Superior temporal gyrus (tissue), 1 donor: ENCODE data around the gene ADGRL2.
A peak's percentile ranks its signal among the peaks of the same experiment; 100 is the strongest.

Experiments used
- DNase-seq: peaks from one replicate; pipeline ENCODE4 v3.0.0-alpha.2; 2016; ENCODE audit errors: extremely low spot score

The ADGRL2 gene

DNA sequence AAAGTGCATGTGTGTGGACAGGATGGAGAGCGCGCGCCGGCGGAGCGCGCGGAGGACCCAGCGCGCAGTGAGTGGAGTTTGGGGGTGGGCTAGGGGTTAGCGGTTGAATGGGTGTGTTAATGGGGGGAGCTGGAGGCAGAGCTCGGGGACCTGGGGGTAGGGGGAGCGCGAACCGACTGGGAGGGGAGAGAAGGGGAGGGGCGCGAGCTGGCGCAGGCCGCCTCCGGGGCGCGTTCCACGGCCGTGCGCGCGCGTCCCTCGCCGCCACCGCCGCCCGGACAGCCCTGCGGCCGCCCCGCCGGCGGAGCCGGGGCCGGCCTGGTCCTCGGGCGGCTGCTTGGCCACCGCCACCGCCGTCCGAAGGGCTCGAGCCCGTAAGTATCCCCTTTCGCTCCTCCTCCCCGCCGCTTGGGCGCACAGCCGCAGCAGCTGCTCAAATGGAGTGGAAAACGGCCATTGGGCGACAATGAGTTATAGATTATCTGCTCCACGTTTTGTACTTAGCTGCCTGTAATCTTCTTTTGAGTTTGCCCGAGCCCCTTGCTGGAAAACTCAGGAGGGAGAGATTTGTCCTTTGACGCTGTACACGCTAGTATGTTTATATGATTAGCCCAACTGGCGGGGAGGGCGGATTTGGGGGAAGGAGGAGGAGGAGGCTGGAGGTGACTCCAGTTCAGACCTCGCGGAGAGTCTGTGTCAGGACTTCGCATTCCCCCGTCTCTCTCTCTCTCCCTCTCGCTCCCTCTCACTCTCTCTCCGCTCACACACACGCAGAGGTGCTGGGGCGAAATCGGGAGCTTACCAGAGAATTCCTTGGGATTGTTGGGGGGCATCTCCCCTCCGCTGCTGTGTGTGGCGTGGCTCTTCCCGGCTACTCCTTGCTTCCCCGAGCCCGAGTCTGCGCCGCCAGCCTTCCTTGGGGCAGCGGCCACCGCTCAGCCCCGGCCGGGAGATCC lies at the start of gene ADGRL2:
TSS of gene ADGRL2 (plus strand) at position 240 of the 956 bp plus-strand sequence. CDS start 36,051 bp downstream, outside the sequence.
- peak; percentile 54 for DNase-seq

DNA sequence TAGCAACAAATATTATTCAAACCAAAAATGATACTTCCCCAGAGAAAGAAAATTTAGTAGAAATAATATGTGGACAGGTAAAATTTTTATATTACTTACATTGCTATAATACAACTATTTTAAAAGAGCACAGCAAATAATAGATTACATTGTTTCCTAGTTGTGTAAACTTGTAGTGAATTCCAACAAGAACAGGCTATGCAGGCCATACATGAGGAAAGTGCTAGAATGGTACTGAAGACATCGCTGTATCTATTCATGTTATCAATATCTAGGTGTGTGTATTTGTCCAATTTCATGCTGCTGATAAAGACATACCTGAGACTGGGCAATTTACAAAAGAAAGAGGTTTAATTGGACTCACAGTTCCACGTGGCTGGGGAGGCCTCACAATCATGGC lies 47.9 kb upstream of the ADGRL2 start:
- no peak for DNase-seq

DNA sequence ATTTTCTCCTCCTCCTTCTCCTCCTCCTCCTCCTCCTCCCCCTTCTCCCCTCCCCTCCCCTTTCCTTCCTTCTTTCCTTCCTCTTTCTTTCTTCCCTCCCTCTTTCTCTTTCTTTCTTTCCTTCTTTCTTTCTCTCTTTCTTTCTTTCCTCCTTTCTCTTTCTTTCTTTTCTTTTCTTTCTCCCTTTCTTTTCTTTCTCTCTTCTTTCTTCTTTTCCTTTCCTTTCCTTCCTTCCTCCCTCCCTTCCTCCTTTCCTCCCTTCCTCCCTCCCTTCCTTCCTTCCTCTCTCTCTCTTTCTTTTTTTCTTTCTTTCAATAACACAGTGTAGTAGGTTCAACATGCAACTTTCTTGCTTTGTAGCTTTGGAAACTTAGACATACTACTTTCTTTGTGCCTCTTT lies 46.3 kb upstream of the ADGRL2 start:
- DNase-seq: no peak

DNA sequence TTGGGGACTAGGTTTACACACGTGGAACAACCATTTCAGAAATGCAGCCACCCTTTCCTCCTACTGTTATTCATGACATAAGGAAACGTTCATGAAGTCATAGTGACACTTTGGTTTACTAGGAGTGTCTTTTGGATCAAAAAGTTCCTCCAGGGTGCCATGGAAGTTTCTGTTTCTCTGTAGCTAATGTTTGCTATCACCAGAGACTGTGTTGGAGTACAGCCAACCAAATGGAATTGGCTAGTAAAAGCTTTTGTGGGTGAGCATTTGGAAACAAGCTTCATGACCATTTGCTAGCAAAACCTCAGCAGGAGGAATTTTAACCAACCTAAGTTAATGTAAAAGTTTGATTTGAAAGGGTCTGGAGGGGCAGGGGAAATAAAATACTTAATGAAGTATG lies 43.9 kb upstream of the ADGRL2 start:
- no peak for DNase-seq

DNA sequence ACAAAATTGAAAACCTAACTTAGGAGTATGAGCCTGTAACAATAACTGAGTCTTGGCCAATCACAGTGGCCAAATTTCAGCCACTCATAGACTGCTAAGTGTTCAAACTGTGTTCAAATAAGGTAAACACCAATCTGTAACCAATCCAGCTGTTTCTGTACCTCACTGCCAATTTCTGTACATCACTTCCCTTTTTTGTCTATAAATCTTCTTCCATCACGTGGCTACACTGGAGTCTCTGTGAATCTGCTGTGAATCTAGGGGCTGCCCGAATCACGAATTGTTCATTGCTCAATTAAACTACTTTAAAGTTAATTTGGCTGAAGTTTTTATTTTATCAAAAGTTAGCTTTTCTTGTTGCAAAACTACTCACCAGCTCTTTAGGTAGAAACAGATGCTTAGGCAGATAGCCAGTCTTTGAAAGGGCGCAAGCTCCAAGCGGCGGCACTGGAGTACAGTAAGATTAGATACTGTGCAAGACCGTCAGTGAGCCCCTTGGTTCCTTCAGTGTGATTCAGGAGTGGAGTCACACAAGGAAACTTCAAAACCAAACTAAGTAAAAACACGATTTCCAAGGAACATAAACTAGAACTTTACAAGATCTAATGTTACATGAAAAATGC lies 43.2 kb upstream of the ADGRL2 start:
- no peak for DNase-seq

DNA sequence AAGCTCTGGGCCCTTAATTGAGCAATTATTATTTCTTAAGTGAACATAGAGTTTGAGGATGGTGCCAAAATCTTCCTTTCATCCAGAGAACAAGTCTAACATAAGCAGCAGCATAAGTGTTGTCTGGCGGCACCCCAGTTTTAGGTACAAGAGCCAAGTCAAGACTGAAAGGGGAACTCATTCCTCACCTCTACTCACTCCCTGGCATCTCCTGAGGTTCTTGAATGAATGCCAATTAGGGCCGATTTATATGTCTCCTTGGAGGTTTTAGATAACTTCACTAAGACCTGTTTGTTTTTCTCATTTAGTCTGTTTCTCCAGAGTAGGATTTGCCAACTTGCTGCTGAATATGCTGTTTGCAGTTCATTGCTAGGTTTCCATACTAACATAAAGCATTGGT lies 42.6 kb upstream of the ADGRL2 start:
- DNase-seq: no peak

DNA sequence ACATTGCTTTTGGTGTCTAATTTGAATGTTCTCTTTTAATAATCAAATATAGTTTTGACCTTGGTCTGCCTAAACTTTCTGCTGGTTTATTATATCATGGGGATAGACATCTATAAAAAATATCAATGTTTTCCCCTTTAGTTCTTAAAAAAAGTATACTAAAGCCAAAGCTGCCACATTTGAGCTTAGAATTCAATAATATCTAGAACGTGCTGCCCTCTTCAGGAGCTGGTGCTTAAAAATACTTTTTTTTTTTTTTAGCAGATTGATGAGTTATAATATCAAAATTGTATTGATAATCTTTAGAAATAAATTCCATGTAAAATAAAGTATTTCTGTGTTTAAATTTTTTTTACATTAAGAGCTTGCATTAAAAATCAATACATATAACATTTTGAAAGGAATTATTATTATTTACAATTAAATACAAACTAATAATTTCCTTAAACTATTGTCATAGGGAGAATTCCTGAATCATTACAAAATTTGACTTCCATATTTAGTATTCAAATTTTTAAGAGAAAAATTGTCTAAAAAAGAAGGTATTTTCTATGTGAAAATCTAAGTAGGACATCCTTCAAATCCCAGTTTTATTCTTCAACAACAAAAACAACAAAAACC lies 40.1 kb upstream of the ADGRL2 start:
- no peak for DNase-seq

DNA sequence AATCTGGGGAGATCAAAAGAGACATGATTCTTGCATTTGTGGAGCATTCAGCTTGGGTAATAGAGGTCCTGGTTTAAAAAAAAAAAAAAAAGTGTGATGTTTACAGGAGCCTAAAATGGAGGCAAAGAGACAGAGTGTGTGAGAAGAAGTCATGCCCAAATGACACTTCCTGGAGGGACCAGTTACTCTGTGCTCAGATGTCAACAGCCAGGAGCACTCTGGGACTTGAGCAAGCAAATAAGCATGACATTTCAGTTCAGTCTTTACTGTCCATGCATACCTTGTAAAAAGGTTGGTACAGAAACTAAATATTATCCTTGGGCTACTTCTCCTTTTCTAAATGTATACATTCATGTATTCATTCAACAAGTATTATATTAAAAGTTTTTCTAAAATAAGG lies 25.2 kb upstream of the ADGRL2 start:
- DNase-seq: no peak

DNA sequence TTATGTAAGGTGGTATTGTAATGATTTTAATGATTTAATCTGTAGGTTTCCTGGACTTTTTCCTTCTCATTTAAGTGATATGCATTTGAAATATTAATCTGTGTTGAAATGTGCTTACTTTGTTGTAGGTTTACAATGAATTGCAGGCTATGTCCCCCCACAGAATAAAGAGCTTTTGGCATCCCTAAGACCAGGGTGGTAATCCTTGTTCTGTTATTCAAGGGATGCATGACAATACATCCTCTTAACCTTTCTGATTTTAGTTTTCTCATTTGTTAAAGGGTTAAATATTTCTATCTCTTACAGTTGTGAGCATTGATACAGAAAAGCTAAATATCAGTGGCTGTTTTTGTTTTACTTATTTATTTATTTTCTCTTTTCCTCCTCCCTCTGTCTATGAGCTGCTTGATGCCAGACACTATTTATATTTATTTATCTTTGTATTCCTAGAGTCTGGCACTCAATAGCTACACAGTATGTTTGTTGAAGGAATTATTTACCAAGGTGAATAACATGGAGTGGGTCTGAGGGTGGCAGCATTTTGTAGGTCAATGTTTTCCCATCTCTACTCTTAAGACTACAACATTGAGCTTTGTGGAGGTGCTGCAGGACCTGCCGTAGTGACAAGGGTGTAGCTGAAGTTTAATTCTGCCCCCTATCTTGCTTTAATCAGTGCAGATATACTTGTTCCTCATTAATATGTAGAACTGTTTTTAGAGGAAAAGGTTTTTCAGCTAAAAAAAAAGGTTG lies 19.9 kb upstream of the ADGRL2 start:
- DNase-seq: no peak

DNA sequence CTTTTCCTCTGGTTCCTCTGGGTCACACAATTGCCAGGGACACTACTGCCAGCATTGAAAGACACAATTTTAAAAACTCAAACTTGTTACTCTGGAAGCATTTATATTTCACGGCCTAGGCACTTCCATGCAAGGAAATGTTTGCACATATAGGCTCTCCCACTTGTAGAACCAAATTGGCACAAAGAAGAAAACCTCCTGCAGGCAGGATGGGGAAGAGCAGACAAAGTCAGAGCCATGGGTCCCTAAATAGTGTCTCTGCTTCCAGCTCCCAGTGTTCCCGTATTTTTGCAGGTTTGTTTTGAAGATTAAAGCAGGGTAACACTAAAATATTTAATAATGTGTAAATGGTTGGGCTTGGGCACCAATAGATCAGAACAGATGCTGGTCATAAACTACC lies 19.0 kb upstream of the ADGRL2 start:
- DNase-seq: no peak

DNA sequence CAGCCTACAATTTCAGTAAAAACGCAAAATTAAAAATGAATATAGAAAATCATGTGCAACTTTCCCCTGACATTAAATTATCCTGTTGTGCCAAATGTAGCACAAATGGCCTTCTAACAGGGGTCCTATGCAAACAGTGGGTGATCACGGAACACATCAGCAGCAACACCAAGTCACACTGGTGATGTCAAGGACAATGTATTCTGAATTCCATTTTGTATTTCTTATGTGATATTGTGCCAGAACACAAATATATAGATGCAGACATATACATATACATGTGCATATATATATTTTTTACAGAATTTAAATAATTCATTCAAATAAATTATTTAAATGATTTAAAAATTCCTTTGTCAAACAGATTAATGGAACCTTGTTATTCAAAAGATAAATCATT lies 8.6 kb upstream of the ADGRL2 start:
- no peak for DNase-seq

DNA sequence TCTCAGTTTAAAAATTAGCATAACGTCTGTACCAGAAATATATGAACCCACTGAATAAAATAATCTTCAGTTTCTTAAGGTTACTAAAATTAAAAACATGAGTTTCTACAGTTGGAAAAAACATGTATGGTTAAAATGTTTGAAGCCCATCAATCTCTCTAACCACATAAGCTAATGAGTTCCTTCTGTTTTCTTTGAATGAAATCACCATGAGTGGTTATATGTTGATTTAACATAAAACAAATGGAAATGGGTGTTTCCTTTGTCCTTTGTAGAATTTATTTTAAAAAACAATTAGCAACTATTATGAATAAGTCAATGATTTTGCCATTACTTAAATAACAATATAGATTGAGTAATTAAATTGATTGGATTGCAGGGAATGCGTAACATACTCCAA lies 3.0 kb upstream of the ADGRL2 start:
- no peak for DNase-seq

DNA sequence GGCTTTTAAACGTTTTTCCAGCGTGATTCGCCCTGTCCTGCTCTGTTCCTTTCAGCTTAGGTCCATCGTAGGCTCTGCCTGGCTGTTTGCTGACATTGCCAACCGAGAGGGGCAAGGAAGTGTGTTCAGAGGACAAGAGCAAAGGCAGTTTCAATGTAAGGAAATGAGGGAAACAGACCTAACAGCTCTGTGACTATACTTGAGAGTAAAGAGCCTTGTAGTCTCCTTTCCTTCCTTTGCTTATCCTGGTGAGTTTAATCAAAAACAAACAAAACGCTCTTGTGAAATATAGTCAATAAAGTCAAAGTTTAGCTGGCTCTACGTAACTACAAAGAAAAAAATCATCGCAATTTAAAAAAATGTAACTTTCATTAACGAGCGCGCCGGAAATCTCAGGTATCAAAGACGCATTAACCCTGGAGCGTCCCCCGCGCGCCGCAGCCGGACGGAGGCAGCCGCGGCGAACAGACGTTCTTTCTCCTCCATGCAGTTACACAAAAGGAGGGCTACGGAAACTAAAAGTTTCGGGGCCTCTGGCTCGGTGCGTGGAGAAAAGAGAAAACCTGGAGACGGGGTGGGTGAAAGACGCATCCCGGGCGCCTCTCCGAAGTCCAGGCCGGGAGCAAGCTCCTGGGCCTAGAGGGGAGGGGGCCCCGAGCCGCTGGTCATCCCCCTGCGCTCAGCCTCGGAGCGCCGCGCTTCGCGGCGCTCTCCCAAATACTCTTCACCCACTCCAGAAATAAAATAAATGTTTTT lies 617 bp upstream of the ADGRL2 start:
- peak; percentile 40 for DNase-seq

DNA sequence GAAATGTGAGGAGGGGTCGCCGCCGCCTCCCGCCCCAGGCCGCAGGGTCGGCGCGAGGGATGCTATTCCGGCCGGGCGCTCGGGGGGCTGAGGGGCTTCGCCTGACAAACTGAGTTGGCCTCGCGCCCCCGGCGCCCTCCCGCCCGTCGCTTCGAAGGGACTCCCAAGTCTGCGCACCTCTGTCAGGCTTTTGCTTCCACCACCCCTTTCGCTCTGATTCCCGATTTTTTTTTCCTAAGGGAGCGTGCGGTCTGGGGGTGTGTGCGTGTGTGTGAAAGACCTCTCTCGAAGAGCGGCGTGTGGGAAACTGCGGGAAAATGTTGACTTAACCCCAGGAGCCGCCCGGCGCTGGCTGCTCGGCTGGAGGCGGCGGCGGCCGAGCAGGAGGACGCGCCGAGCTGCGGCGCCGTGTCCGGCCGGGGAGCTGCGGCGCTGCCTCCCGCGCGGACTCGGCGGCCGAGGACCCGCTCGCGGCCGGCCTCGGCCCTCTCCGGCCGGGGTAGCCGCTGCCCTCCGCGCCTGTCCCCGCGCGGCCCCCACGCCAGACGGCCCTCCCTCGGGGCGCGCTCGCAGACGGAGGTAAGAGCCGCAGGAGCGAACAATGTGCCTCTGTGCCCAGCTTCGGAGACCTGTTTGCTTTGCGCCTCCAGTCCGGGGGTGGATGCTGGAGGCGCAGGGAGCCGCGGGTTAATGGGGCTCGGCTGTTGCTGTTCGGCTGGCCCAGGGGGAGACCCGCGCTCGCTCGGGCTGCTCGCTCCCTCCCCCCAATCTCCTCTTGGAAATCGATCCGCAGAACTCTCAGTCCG lies 1.1 kb downstream of the ADGRL2 start:
- peak; percentile 8 for DNase-seq

DNA sequence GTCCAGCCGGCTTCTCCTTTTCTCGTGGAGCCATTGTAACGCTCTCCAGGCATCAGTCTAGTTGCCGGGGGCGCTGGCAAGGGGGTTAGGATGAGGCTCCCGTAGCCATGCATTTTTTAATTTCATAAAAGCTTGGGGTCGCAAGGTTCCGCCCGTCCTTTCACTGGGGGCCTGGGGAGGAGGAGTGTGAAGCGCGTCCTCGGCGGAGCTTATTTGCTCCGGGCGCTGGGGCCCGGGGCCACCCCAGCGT lies 1.6 kb downstream of the ADGRL2 start:
- no peak for DNase-seq

DNA sequence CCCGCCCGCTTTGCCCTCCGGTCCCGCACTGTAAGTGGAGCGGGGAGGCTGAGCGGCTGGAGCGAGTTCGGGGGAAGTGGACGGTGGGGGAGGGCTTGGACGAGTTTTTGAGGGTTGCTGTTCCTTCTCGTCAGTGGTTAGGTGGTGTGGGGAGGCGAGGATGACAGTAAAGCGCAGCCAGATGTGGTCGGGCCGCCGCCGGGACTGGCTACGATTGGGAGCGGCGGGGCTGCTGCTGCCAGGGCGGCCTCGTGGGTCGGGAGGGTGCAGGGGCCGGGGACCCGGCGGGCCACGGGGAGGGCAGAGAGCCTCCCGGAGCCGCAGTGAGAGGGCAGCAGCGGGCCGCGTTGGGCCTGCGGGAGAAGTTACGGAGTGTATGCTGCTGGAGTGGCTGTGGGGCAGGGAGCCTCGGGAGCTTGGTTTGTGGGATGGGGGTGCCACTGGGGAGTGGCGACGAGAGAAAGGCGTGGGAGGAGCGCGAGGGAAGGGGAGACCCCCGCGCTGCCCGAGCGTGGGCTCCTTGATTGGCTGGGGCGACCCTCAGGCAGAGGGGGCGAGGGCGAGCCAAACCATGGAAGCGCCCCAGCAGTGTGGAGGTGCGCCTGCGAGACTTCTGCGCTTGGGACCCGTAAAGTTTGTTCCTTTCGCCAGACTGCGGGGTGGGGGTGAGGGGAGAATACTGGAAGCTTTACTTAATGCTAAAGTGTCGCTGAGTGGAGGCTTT lies 2.1 kb downstream of the ADGRL2 start:
- DNase-seq: peak; percentile 17

DNA sequence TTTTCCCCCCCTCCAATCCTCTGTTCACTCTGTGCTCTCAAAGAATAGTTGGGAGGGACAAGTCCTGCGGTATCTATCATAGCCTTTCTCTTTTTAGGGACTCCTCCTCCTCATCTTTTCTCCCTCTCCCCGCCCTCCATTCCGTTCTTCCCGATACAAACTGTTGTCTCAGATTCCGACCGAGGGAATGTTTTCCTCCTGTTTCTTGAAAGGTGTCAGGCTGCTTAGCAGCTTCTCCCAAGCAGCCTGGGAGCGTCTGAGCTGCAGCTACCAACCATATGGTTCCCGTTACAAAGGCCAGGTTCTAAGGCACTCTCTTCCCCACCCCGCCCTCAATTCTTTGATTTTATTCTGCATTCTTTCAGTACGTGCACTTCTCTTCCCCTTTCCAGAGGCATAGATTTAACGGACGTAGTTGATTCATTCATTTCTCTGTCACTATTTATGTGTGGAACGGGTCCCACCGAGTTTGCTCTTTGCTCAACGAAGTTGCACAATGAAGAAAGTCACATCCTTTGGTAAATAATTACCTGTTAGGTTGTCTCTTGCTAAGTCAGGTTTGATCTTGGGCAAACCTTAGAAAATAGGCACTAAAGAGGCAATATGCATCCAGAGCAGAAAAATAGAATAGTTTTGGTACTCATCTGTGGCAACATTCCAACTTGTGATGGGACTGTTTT lies 2.8 kb downstream of the ADGRL2 start:
- peak; percentile 28 for DNase-seq

DNA sequence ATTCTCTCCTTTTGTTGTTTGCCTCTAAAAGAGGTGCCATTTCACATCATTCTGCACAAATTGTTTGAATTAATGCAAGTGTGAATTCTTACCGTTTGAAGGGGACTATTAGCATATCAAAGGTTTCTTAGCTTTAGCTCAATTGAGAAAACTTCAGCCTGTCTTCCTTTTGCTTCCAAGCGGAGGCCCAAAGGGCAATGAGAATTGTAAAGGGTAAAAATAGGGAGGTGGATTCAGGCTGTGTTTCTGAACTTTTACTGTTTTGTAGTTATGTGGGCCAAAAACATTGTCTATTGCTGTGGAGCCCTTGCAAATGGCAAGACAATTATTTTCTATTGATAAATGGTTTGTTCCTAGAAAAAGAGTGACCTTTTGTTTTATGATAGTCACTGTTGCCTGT lies 3.6 kb downstream of the ADGRL2 start:
- no peak for DNase-seq
